ENCODE results near the gene HLF. TPM values are rescaled to one million over a fixed set of nuclear protein-coding genes. Genes with fewer than 3 reads are reported as not detected.

Gene HLF
- total RNA-seq, 1 experiment from 2014 or later: 1.3 TPM

DNA sequence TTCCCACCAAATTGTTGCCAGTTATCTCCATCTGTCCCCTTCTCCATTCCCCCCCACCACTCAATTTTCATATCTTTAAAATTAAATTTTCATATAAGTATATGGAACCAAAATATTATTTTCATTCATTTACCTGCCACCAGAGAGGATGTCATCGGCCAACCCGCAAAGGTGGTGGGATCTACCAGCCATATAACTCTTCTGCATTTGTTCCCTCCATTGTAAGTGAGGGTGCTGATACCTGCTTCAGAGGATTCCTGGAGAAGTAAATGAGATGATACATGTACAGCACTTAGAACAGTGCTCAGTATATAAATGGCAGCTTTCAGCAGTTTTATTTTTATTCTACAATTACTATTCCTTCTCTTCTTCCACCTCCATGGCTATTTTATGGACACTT is 15.0 kb downstream of the HLF start:
- Mint-ChIP-seq H3K36me3 (ENCODE audit: insufficient read depth, unreplicated experiment) (peaks cover 5% of the 10 kb centered on the region), H3K4me3 (ENCODE audit: low read depth, unreplicated experiment) (no peak overlapping the region), H3K9me3 (ENCODE audit: low read depth, unreplicated experiment) (no peaks in the 10 kb centered on the region), H3K4me1 (ENCODE audit: low read depth, unreplicated experiment) (peaks cover 51% of the 10 kb centered on the region), H3K27ac (ENCODE audit: unreplicated experiment) (no peak overlapping the region), H3K27me3 (ENCODE audit: unreplicated experiment) (no peaks in the 10 kb centered on the region)
- intact Hi-C loops (cut with micrococcal nuclease; ENCODE audit: unreplicated experiment): loop anchor here (10.0 kb wide), 1 partner anchor 375 kb away; the partner anchor contains the start of gene TOM1L1
- no TSS peak for BruUV-seq (replicated peaks)
- CTCF ChIA-PET: no interaction called here
- DNase-seq: no peak
- TF ChIP-seq CTCF (IDR thresholded peaks at IDR 0.05; ENCODE audit: unreplicated experiment): no peak

DNA sequence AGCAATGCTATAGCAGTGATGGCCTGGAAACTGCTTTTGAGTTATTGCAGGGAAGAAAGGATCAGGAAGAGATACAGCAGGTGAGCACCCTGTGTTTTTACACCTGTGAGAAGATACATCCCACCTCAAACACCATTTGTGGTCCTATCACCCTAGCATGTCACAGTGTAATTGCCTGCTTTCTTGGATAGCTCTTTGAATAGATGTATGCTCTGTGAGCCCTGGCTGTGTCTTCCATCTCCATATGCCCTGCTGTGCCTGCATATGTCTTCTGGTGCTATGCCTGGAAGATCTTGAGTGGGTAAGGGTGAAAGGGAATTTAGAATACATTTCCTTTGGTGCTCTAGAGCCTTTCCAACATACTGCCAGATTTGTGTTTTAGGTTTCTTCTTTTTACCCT is 15.5 kb downstream of the HLF start:
- no peak for DNase-seq
- Mint-ChIP-seq H3K9me3 (ENCODE audit: low read depth, unreplicated experiment) (no peaks in the 10 kb centered on the region), H3K27ac (ENCODE audit: unreplicated experiment) (no peak overlapping the region), H3K27me3 (ENCODE audit: unreplicated experiment) (no peaks in the 10 kb centered on the region), H3K36me3 (ENCODE audit: insufficient read depth, unreplicated experiment) (peaks cover 5% of the 10 kb centered on the region), H3K4me1 (ENCODE audit: low read depth, unreplicated experiment) (peaks cover 55% of the 10 kb centered on the region), H3K4me3 (ENCODE audit: low read depth, unreplicated experiment) (no peak overlapping the region)
- no TSS peak for BruUV-seq (replicated peaks)
- CTCF ChIA-PET: no interaction called here
- TF ChIP-seq CTCF (IDR thresholded peaks at IDR 0.05; ENCODE audit: unreplicated experiment): no peak
- intact Hi-C loops (cut with micrococcal nuclease; ENCODE audit: unreplicated experiment): loop anchor here (10.0 kb wide), 1 partner anchor 375 kb away; the partner anchor contains the start of gene TOM1L1

GRCh38 chr17:55281649-55282378 is 17.1 kb downstream of the HLF start:
- CTCF ChIA-PET: no interaction called here
- TF ChIP-seq CTCF (IDR thresholded peaks at IDR 0.05; ENCODE audit: unreplicated experiment): no peak
- no peaks in the 10 kb centered on the region for H3K27me3 Mint-ChIP-seq (ENCODE audit: unreplicated experiment)
- H3K36me3 Mint-ChIP-seq (ENCODE audit: insufficient read depth, unreplicated experiment): peaks cover 3% of the 10 kb centered on the region
- no peaks in the 10 kb centered on the region for H3K9me3 Mint-ChIP-seq (ENCODE audit: low read depth, unreplicated experiment)
- peaks cover 55% of the 10 kb centered on the region for H3K4me1 Mint-ChIP-seq (ENCODE audit: low read depth, unreplicated experiment)
- no peak overlapping the region for H3K27ac Mint-ChIP-seq (ENCODE audit: unreplicated experiment)
- H3K4me3 Mint-ChIP-seq (ENCODE audit: low read depth, unreplicated experiment): no peak overlapping the region
- intact Hi-C loops (cut with micrococcal nuclease; ENCODE audit: unreplicated experiment): loop anchor here (10.0 kb wide), 1 partner anchor 377 kb away; the partner anchor contains the start of gene TOM1L1
- BruUV-seq (replicated peaks): no TSS peak
- no peak for DNase-seq

DNA sequence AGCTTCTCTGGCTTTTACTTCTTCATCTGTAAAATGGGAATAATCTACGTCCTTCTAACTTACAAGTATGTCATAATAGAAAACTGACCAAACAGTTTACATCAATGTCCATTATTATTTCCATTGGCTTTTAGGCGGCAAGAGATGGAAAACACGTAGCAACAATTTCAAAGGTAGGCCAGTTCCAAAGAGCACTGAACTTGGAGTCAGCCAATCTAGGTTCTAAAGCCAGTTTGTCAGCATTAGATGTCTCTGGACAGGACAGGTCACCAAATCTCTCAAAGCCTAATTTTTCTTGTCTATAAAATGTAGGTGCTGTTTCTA is 17.6 kb downstream of the HLF start:
- no TSS peak for BruUV-seq (replicated peaks)
- no peaks in the 10 kb centered on the region for H3K27me3 Mint-ChIP-seq (ENCODE audit: unreplicated experiment)
- H3K27ac Mint-ChIP-seq (ENCODE audit: unreplicated experiment): no peak overlapping the region

More for the DNA sequence above, 17.6 kb downstream of the HLF start:
- CTCF ChIA-PET: no interaction called here
- intact Hi-C loops (cut with micrococcal nuclease; ENCODE audit: unreplicated experiment): loop anchor here (10.0 kb wide), 1 partner anchor 378 kb away; the partner anchor contains the start of gene TOM1L1
- Mint-ChIP-seq H3K9me3 (ENCODE audit: low read depth, unreplicated experiment) (no peaks in the 10 kb centered on the region), H3K4me3 (ENCODE audit: low read depth, unreplicated experiment) (no peak overlapping the region), H3K36me3 (ENCODE audit: insufficient read depth, unreplicated experiment) (peaks cover 6% of the 10 kb centered on the region), H3K4me1 (ENCODE audit: low read depth, unreplicated experiment) (peaks cover 55% of the 10 kb centered on the region)
- TF ChIP-seq CTCF (IDR thresholded peaks at IDR 0.05; ENCODE audit: unreplicated experiment): no peak
- no peak for DNase-seq
